IMR-90 (cell line): ENCODE results near the gene KIAA1586. TPM values are rescaled to one million over a fixed set of nuclear protein-coding genes. Genes with fewer than 3 reads are reported as not detected.

Source experiments
- ATAC-seq: fragments of 200-7000 bp; cut with Tn5 transposase; 2 replicates; pipeline ENCODE4 v1.9.1; 2020; ENCODE audit warnings: low read depth, mild to moderate bottlenecking, moderate library complexity
- BruUV-seq: library from RNA; stranded (reverse); fragments of 400-500 nt; replicated peaks from 2 replicates; lab custom pipeline; 2021; lab: Mats Ljungman, UMichigan
- CTCF ChIA-PET: fragments of 300-600 bp; formaldehyde crosslinking; extraction: SDS; loops from one replicate; lab custom pipeline; 2021; ENCODE audit warnings: antibody characterized with exemption; lab: Yijun Ruan, JAX
- POLR2A ChIA-PET: fragments of 300-600 bp; sonication (Branson Sonifier 250); formaldehyde crosslinking; loops from one replicate; lab custom pipeline; 2022; ENCODE audit warnings: antibody characterized with exemption; ENCODE audit not compliant: unreplicated experiment; lab: Charles Lee
- DNase-seq: peaks from one replicate; pipeline ENCODE4 v3.0.0; 2013
- H2AFZ ChIP-seq: replicated peaks from 2 replicates; pipeline ENCODE3; 2013; ENCODE audit warnings: low read length, mild to moderate bottlenecking; ENCODE audit not compliant: poor library complexity
- H2AK5ac ChIP-seq: 2 replicates; pipeline ENCODE4 v1.6.1; 2013; ENCODE audit warnings: low read depth, low read length, inconsistent platforms
- H2AK9ac ChIP-seq: replicated peaks from 2 replicates; pipeline ENCODE3; 2013; ENCODE audit warnings: mild to moderate bottlenecking, low read depth, low read length, moderate library complexity; ENCODE audit not compliant: poor library complexity
- H2BK120ac ChIP-seq: 2 replicates; pipeline ENCODE4 v1.6.1; 2013; ENCODE audit warnings: low read depth, low read length, inconsistent platforms
- H2BK15ac ChIP-seq: 3 replicates; pipeline ENCODE4 v1.6.1; 2013; ENCODE audit warnings: low read depth, low read length, inconsistent platforms
- H2BK20ac ChIP-seq: 2 replicates; pipeline ENCODE4 v1.6.1; 2013; ENCODE audit warnings: low read depth, mild to moderate bottlenecking, inconsistent platforms, low read length, moderate library complexity
- H2BK5ac ChIP-seq: 2 replicates; pipeline ENCODE4 v1.6.1; 2013; ENCODE audit warnings: mild to moderate bottlenecking, low read depth, low read length, inconsistent platforms; ENCODE audit not compliant: poor library complexity, severe bottlenecking
- H3K14ac ChIP-seq: replicated peaks from 2 replicates; pipeline ENCODE4 v1.6.1; 2013; ENCODE audit warnings: low read depth, low read length, inconsistent platforms
- H3K18ac ChIP-seq: 2 replicates; pipeline ENCODE4 v1.6.1; 2013; ENCODE audit warnings: low read depth, low read length, control low read depth
- H3K23ac ChIP-seq: 2 replicates; pipeline ENCODE4 v1.6.1; 2013; ENCODE audit warnings: low read depth, low read length, inconsistent platforms
- H3K27ac ChIP-seq: 2 replicates; pipeline ENCODE4 v1.5.1; 2013; ENCODE audit warnings: mild to moderate bottlenecking, control low read depth, low read length; ENCODE audit not compliant: insufficient read depth
- H3K27me3 ChIP-seq: 2 replicates; pipeline ENCODE4 v1.6.1; 2013; ENCODE audit warnings: low read length; ENCODE audit not compliant: control insufficient read depth, insufficient read depth
- H3K36me3 ChIP-seq: 2 replicates; pipeline ENCODE4 v1.6.1; 2013; ENCODE audit warnings: low read length, mixed read lengths; ENCODE audit not compliant: control insufficient read depth, insufficient read depth
- H3K4ac ChIP-seq: 2 replicates; pipeline ENCODE4 v1.6.1; 2013; ENCODE audit warnings: low read depth, low read length, inconsistent platforms
- H3K4me1 ChIP-seq: 2 replicates; pipeline ENCODE4 v1.6.1; 2013; ENCODE audit warnings: low read length, mixed read lengths; ENCODE audit not compliant: control insufficient read depth, insufficient read depth
- H3K4me2 ChIP-seq: 2 replicates; pipeline ENCODE4 v1.6.1; 2013; ENCODE audit warnings: low read depth, mild to moderate bottlenecking, control low read depth, low read length, moderate library complexity
- H3K4me3 ChIP-seq: 2 replicates; pipeline ENCODE4 v1.5.1; 2013; ENCODE audit warnings: low read depth, mild to moderate bottlenecking, control low read depth, low read length, moderate library complexity; ENCODE audit not compliant: insufficient read depth
- H3K56ac ChIP-seq: 2 replicates; pipeline ENCODE4 v1.6.1; 2013; ENCODE audit warnings: low read length, inconsistent platforms; ENCODE audit not compliant: insufficient read depth; ENCODE audit errors: extremely low read depth
- H3K79me1 ChIP-seq, 2 experiments: 2 replicates each; pipeline ENCODE4 v1.6.1; 2013; ENCODE audit warnings: low read length in 2 of 2, inconsistent platforms in 1 of 2, low read depth in 1 of 2
- H3K9ac ChIP-seq: 2 replicates; pipeline ENCODE4 v1.6.1; 2013; ENCODE audit warnings: low read depth, low read length, control low read depth
- H3K9me1 ChIP-seq: 2 replicates; pipeline ENCODE4 v1.6.1; 2013; ENCODE audit warnings: low read length, inconsistent platforms; ENCODE audit not compliant: insufficient read depth
- H3K9me3 ChIP-seq: 2 replicates; pipeline ENCODE4 v1.6.1; 2013; ENCODE audit warnings: low read length; ENCODE audit not compliant: control insufficient read depth, insufficient read depth
- H4K20me1 ChIP-seq: 2 replicates; pipeline ENCODE4 v1.6.1; 2013; ENCODE audit warnings: low read length, inconsistent platforms; ENCODE audit not compliant: insufficient read depth
- H4K5ac ChIP-seq: 2 replicates; pipeline ENCODE4 v1.6.1; 2013; ENCODE audit warnings: mild to moderate bottlenecking, low read depth, low read length, control low read depth
- H4K8ac ChIP-seq, 2 experiments: 2 replicates each; pipeline ENCODE4 v1.6.1; 2013; ENCODE audit warnings: low read depth in 2 of 2, low read length in 2 of 2, control low read depth in 1 of 2, inconsistent platforms in 1 of 2
- H4K91ac ChIP-seq: 2 replicates; pipeline ENCODE4 v1.6.1; 2013; ENCODE audit warnings: low read depth, low read length, inconsistent platforms; ENCODE audit not compliant: insufficient read depth
- CEBPB ChIP-seq: IDR thresholded peaks from 2 replicates; pipeline ENCODE4 v1.6.1; 2012; ENCODE audit warnings: low read depth, low read length, improper control_type of control experiment
- CHD1 ChIP-seq: IDR thresholded peaks from 2 replicates; pipeline ENCODE4 v1.6.1; 2012; ENCODE audit warnings: low read depth, low read length, improper control_type of control experiment
- FOS ChIP-seq: fragments of 150-350 bp; IDR thresholded peaks from 2 replicates; pipeline ENCODE4 v1.6.1; 2016; ENCODE audit warnings: low read depth, low read length
- MAZ ChIP-seq: IDR thresholded peaks from 2 replicates; pipeline ENCODE4 v1.6.1; 2012; ENCODE audit warnings: low read depth, mild to moderate bottlenecking, low read length, improper control_type of control experiment, moderate library complexity, borderline replicate concordance
- NFE2L2 ChIP-seq: fragments of 150-350 bp; IDR thresholded peaks from 2 replicates; pipeline ENCODE4 v1.6.1; 2016; ENCODE audit warnings: low read depth, mild to moderate bottlenecking, low read length
- POLR2A ChIP-seq: IDR thresholded peaks from 2 replicates; pipeline ENCODE4 v1.6.1; 2012; ENCODE audit warnings: mild to moderate bottlenecking, low read depth, low read length
- RAD21 ChIP-seq: IDR thresholded peaks from 2 replicates; pipeline ENCODE4 v1.6.1; 2012; ENCODE audit warnings: low read length, improper control_type of control experiment
- RCOR1 ChIP-seq: IDR thresholded peaks from 2 replicates; pipeline ENCODE4 v1.6.1; 2012; ENCODE audit warnings: mild to moderate bottlenecking, low read length, improper control_type of control experiment; ENCODE audit not compliant: insufficient replicate concordance
- RFX5 ChIP-seq: IDR thresholded peaks from 2 replicates; pipeline ENCODE4 v1.8.0; 2012; ENCODE audit warnings: low read depth, mild to moderate bottlenecking, low read length, moderate library complexity
- SMC3 ChIP-seq: fragments of 150-350 bp; IDR thresholded peaks from 2 replicates; pipeline ENCODE4 v1.6.1; 2016; ENCODE audit warnings: low read depth, mild to moderate bottlenecking, antibody characterized with exemption, low read length, moderate library complexity
- WGBS, 2 experiments: methylation state at CpG; one replicate each; pipeline versions ENCODE4 v1.1.5 to v1.1.7; 2013; ENCODE audit warnings: missing lambda C conversion rate in 2 of 2; ENCODE audit not compliant: insufficient read length in 1 of 2; ENCODE audit errors: extremely low coverage in 2 of 2; 5-methylcytosine and 5-hydroxymethylcytosine counted together
- dilution Hi-C: fragments of 300-500 bp; cut with HindIII; formaldehyde crosslinking; loops from one replicate; pipeline ENCODE4 v1.14.3; 2018; ENCODE audit warnings: low sequenced_read_pairs; ENCODE audit not compliant: unreplicated experiment
- in situ Hi-C: fragments of 300-500 bp; cut with MboI; formaldehyde crosslinking; loops from 3 replicates; pipeline ENCODE4 v1.14.3; 2019; ENCODE audit warnings: low sequenced_read_pairs, inconsistent platforms, mixed read lengths
- intact Hi-C: fragments of 100-400 bp; cut with micrococcal nuclease; formaldehyde crosslinking; loops from 2 replicates; pipeline ENCODE4 v1.10.0; 2022
- polyA plus RNA-seq, 3 experiments: library from polyadenylated mRNA; depleted of rRNA; stranded (reverse); fragments of >200 nt; gene quantifications; 2 replicates each; pipeline ENCODE4 v1.2.3, GENCODE V29; 2012; ENCODE audit warnings: low replicate concordance in 1 of 3
- total RNA-seq: library from RNA; depleted of rRNA; stranded (reverse); fragments of >200 nt; gene quantifications from 2 replicates; pipeline ENCODE4 v1.2.3, GENCODE V29; 2012
- TF ChIP-seq, protein P1 (sequence below): fragments of 150-350 bp; IDR thresholded peaks from 2 replicates; pipeline ENCODE4 v1.6.1; 2017; ENCODE audit warnings: mild to moderate bottlenecking, antibody characterized with exemption, low read length, low read depth
- TF ChIP-seq, protein P2 (sequence below): conservative IDR thresholded peaks from 2 replicates; pipeline ENCODE4 v1.5.1; 2012; ENCODE audit warnings: mild to moderate bottlenecking, low read depth, low read length, improper control_type of control experiment

Gene KIAA1586
- total and polyA plus RNA-seq, 2 of the 4 experiments (the other 2 are of a cell fraction) = 3.6 to 3.8 TPM

DNA sequence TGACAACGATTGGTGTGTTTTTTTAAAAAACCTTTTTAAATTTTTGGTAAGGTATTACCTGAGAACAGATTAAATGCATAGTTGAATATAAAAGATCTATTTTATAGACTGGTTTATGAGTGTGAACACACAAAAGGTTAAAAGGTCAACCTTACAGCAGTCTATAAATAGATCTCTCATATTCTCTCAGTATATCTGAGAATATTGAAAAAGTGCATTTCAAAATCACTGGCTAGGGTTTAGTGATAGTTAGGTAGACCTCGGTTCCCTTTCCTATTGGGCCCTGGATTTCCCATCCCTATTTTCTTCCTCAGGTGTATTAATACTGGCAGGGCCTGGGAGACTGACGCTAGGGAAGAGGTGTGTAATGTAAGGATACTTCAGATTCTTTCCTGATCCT lies 42.8 kb downstream of the KIAA1586 start (continued):
- TF ChIP-seq SMC3 = no peak

DNA sequence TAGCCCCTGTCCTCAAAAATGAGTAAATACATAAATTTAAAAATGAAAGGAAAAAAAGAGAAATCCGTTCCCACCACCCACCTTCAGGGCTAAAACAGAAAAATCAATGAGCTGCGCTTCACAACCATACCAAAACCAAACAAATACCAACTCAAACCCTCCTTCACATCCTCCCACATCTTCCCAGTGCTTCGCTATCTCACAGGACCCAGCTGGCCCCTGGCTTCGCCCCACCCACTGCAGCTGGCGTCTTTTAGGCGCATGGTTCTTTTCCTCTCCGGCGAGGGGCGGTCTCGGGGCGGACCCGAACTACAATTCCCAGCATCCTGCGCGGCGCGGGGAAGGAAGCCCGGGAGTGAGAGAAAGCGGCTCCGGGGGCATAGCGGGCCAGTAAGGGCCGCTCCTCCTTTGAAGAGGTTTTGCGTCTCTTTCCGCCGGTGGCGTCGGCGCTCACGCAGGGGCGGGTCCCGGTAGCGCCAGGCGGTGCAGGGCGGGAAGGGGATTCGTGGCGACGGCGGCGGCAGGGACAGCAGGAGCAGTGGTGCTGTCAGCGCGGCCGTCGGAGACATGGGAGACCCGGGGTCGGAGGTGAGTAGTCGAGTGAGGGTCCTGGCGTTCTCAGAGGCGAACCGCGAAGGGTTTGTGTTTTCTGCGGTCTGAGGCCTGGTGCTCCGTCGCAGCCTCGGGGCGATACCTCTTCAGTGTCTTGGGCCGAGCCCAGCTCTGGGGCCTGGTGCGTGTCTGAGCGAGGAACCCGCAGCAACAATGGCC lies 43.4 kb downstream of the KIAA1586 start, which contains the start of gene ZNF451:
Gene ZNF451 (plus strand): TSS at position 502 of the 771 bp plus-strand sequence. CDS start 66 bp downstream, at position 568.
- CTCF ChIA-PET = interaction anchor here (0.5 kb wide), 1 partner anchor 226 kb away, joined by 3 read pairs; no protein-coding TSS in a partner anchor
- H3K4me2 ChIP-seq = peak within 1 kb of the TSS; percentile 47
- H3K23ac ChIP-seq = no peak within 1 kb of the TSS; the same call in 1 of the 2 replicates
- H2BK20ac ChIP-seq = no peak within 1 kb of the TSS
- 0 out of 2 replicates have a peak, but pooled peaks cover 2% of the 10 kb centered on the region for H3K36me3 ChIP-seq
- peak within 1 kb of the TSS; percentile 45 for H3K18ac ChIP-seq
- H3K9me3 ChIP-seq = no peaks in the 10 kb centered on the region
- dilution Hi-C loops = no loop called here
- intact Hi-C loops = loop anchor here (1.0 to 5.0 kb wide), 2 partner anchors 188 to 226 kb away; no protein-coding TSS in a partner anchor
- H2BK15ac ChIP-seq = no peak within 1 kb of the TSS
- H3K14ac ChIP-seq = 0 out of 2 replicates have a peak within 1 kb of the TSS, but pooled peaks have one; percentile 67
- peak; percentile 91 for ATAC-seq
- peaks cover 0 to 10% of the 10 kb centered on the region in 2 experiments; a peak in 2 of 4 replicates for H3K79me1 ChIP-seq
- peaks cover 10% of the 10 kb centered on the region for H3K4me1 ChIP-seq
- H3K9me1 ChIP-seq = no peaks in the 10 kb centered on the region; the same call in 1 of the 2 replicates
- peaks cover 29% of the 10 kb centered on the region for H4K20me1 ChIP-seq
- H3K56ac ChIP-seq = 0 out of 2 replicates have a peak within 1 kb of the TSS, but pooled peaks have one; percentile 29
- 0% methylated on average over 19 of the region's 58 CpGs; no CpG with 5 or more reads in 1 of the 2 experiments for WGBS, 2 experiments
- peak within 1 kb of the TSS; percentile 76; the same call in 1 of the 2 replicates for H3K4ac ChIP-seq
- H2BK5ac ChIP-seq = peak within 1 kb of the TSS; percentile 15
- peak within 1 kb of the TSS; percentile 77 for H2AK9ac ChIP-seq
- no TSS peak for BruUV-seq
- peak within 1 kb of the TSS; percentile 17 to 75 for H4K8ac ChIP-seq
- peak within 1 kb of the TSS; percentile 82 for H2AFZ ChIP-seq
- peak within 1 kb of the TSS; percentile 58; the same call in 1 of the 2 replicates for H4K5ac ChIP-seq
- in situ Hi-C loops = no loop called here
- no peaks in the 10 kb centered on the region for H3K27me3 ChIP-seq
- H3K9ac ChIP-seq = peak within 1 kb of the TSS; percentile 8; the same call in 1 of the 2 replicates
- no peak within 1 kb of the TSS for H2AK5ac ChIP-seq
- DNase-seq = peak; percentile 95
- no peak within 1 kb of the TSS for H4K91ac ChIP-seq
- H3K27ac ChIP-seq = peak within 1 kb of the TSS; percentile 65
- POLR2A ChIA-PET = interaction anchor here (0.7 kb wide), 1 partner anchor 9 kb away, joined by 3 read pairs; no protein-coding TSS in a partner anchor
- H2BK120ac ChIP-seq = no peak within 1 kb of the TSS
- peak within 1 kb of the TSS; percentile 43 for H3K4me3 ChIP-seq
- no peak for TF ChIP-seq CEBPB
- no peak for TF ChIP-seq NFE2L2
- peak; percentile 77; the same call in 1 of the 2 replicates for TF ChIP-seq MAZ
- TF ChIP-seq RCOR1 = no peak
- TF ChIP-seq CHD1 = no peak
- no peak for TF ChIP-seq FOS
- no peak for TF ChIP-seq RFX5
- TF ChIP-seq, protein P1, sequence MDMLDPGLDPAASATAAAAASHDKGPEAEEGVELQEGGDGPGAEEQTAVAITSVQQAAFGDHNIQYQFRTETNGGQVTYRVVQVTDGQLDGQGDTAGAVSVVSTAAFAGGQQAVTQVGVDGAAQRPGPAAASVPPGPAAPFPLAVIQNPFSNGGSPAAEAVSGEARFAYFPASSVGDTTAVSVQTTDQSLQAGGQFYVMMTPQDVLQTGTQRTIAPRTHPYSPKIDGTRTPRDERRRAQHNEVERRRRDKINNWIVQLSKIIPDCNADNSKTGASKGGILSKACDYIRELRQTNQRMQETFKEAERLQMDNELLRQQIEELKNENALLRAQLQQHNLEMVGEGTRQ = peak; percentile 27; the same call in 1 of the 2 replicates
- TF ChIP-seq RAD21 = 0 out of 2 replicates have a peak, but pooled peaks have one; percentile 11
- TF ChIP-seq POLR2A = peak; percentile 87
- TF ChIP-seq, protein P2, sequence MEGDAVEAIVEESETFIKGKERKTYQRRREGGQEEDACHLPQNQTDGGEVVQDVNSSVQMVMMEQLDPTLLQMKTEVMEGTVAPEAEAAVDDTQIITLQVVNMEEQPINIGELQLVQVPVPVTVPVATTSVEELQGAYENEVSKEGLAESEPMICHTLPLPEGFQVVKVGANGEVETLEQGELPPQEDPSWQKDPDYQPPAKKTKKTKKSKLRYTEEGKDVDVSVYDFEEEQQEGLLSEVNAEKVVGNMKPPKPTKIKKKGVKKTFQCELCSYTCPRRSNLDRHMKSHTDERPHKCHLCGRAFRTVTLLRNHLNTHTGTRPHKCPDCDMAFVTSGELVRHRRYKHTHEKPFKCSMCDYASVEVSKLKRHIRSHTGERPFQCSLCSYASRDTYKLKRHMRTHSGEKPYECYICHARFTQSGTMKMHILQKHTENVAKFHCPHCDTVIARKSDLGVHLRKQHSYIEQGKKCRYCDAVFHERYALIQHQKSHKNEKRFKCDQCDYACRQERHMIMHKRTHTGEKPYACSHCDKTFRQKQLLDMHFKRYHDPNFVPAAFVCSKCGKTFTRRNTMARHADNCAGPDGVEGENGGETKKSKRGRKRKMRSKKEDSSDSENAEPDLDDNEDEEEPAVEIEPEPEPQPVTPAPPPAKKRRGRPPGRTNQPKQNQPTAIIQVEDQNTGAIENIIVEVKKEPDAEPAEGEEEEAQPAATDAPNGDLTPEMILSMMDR = 0 out of 2 replicates have a peak, but pooled peaks have one; percentile 8
- TF ChIP-seq SMC3 = no peak
